GM12801 (cell line): ENCODE results near the gene CRHR1.

Source experiments
- CTCF ChIP-seq: IDR thresholded peaks from one replicate; pipeline ENCODE4 v1.5.1; 2011; ENCODE audit warnings: control low read depth; ENCODE audit not compliant: insufficient read length; ENCODE audit errors: extremely low read depth

Gene CRHR1

GRCh38 chr17:45763182-45763581 lies 20.9 kb upstream of the CRHR1 start:
- TF ChIP-seq CTCF, result no peak

- TF ChIP-seq CTCF, result no peak
These were observed 19.6 kb upstream of the CRHR1 start for GRCh38 chr17:45764479-45764878.

DNA sequence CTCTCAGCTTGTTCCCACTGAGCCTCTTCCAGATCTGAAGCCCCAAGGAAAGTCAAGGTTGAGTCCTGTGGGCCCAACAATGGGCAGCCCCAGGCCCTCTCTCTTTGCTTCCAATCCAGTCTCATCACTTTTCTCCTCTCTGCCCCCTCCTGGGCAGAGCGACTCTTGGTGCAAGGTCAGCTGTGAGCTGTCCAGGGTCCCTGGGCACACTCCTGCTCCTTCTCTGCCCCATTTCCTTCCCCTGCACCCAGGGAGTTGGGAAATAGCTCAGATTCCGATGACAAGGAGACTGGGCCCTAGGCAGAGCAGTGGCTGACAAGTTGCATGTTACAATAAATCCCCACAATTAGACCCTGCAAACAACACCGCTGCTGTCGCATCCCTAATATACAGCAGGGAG lies 16.1 kb upstream of the CRHR1 start:
- no peak for TF ChIP-seq CTCF

DNA sequence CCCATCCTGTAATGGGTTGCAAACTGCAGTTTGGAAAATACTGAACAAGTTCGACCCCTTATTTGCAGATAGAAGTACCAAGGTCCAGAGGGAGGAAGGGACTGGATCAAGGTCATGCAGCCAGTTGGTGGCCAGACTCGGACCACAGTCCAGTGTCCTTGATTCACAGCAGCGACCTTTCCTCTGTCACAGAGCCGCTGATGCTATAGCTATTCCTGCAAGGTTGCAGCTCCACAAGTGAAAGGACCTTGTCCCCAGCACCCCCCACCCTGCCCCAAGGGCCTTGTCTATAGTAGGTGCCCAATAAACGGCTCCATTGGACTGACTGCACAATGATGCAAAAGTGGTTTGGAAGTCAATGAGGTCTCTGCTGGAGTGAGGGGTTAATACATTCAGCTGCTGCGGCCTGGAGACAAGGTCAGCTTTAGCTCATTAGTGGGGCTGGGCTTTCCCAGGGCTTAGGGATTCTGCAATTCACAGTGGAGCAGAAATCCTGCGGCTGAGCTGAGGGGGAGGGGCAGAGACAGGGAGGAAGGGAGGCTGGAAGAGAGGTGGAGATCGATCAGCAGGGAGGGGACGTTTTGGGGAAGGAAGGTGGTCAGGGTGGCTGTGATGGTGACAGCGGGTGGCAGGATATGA lies 13.4 kb upstream of the CRHR1 start:
- TF ChIP-seq CTCF, result no peak

GRCh38 chr17:45771271-45771959 lies 12.7 kb upstream of the CRHR1 start:
- no peak for TF ChIP-seq CTCF

GRCh38 chr17:45775148-45775547 lies 9.0 kb upstream of the CRHR1 start:
- TF ChIP-seq CTCF, result no peak

GRCh38 chr17:45775576-45776011 lies 8.5 kb upstream of the CRHR1 start:
- TF ChIP-seq CTCF, result no peak
